Measurements from ENCODE around the gene BCL11B.

DNA sequence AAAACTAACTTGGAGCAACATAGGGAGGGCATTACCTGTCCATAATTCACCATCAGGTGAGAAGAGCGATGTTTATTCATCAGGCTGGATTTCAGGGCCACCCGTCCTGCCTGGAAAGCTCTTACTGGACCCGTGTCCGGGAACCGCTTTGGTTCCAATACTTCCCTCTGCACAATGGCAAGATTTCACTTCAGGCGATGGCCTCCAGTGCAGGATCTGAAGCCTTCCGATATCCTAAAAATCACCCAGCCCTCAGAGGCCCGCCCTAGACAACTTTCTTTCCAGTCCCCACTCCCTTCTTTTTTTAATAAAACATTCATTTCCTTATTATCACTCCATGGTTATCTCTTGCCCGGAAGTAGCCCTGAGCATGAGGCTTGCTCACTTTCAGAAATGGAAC is 92.5 kb downstream of the BCL11B start:
- TF ChIP-seq, protein P1, sequence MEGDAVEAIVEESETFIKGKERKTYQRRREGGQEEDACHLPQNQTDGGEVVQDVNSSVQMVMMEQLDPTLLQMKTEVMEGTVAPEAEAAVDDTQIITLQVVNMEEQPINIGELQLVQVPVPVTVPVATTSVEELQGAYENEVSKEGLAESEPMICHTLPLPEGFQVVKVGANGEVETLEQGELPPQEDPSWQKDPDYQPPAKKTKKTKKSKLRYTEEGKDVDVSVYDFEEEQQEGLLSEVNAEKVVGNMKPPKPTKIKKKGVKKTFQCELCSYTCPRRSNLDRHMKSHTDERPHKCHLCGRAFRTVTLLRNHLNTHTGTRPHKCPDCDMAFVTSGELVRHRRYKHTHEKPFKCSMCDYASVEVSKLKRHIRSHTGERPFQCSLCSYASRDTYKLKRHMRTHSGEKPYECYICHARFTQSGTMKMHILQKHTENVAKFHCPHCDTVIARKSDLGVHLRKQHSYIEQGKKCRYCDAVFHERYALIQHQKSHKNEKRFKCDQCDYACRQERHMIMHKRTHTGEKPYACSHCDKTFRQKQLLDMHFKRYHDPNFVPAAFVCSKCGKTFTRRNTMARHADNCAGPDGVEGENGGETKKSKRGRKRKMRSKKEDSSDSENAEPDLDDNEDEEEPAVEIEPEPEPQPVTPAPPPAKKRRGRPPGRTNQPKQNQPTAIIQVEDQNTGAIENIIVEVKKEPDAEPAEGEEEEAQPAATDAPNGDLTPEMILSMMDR (IDR thresholded peaks at IDR 0.05), result no peak
- no peak for TF ChIP-seq EZH2 (IDR thresholded peaks at IDR 0.05)

All from neural progenitor cell (in vitro differentiated cells).